AG20443 (cell line): ENCODE measurements around the gene CASKIN2.
"Not testable (repeated sequence)": the region's sequence is repeated elsewhere in the genome, so short reads cannot be mapped to it uniquely, and the experiment has no call there.

Experiments
- DNase-seq: peaks from one replicate; pipeline ENCODE4 v3.0.0; 2012; ENCODE audit warnings: low spot score, mixed read lengths

CASKIN2 gene

GRCh38 chr17:75460295-75460694 is 55.0 kb downstream of the CASKIN2 start:
- no peak for DNase-seq

GRCh38 chr17:75459590-75460267 is 55.6 kb downstream of the CASKIN2 start:
- no peak for DNase-seq

- no peak for DNase-seq
Measured at GRCh38 chr17:75459246-75459589, 56.1 kb downstream of the CASKIN2 start.

GRCh38 chr17:75457047-75457654 is 58.2 kb downstream of the CASKIN2 start:
- DNase-seq, result peak; percentile 61

GRCh38 chr17:75456417-75457046 is 58.8 kb downstream of the CASKIN2 start, which contains the start of gene TMEM94:
TSS of gene TMEM94 (plus strand) at chr17:75456635. CDS start at chr17:75471906, 15,271 bp downstream.
- peak; percentile 97 for DNase-seq

- peak; percentile 40 for DNase-seq
Measured at GRCh38 chr17:75456039-75456416, 59.3 kb downstream of the CASKIN2 start.

- not testable (repeated sequence) for DNase-seq
Measured at GRCh38 chr17:75454672-75455071, 60.7 kb downstream of the CASKIN2 start.

GRCh38 chr17:75454193-75454592 is 61.1 kb downstream of the CASKIN2 start:
- DNase-seq, result no peak

- no peak for DNase-seq
Measured at GRCh38 chr17:75450270-75450669, 65.1 kb downstream of the CASKIN2 start.
